ENCODE data around the gene PHF8.

PHF8 gene

GRCh38 chrX:54012830-54013500 lies 31.3 kb downstream of the PHF8 start:
- DNase-seq: no peak

- no peak for DNase-seq
Observed at GRCh38 chrX:54007682-54008081, 36.6 kb downstream of the PHF8 start.

DNA sequence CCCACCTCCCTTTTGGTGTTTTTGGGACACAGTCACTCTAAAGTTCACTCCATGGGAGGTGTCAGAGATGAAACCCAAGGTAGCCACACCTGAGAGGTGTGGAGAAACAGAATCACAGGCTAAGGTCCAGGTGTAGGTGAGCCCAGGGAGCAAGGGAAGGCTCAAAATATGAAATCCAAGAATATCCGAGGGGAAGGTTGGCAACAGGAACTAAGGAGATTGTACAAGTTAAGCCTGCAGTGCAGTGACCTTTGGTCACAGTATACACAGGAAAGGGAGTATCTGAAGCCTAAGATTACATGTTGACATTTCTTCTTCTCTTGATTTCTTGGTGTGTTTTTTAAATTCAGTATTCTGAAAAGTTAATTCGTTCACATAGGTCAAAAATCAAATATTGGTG lies 46.5 kb downstream of the PHF8 start:
- DNase-seq: no peak

- DNase-seq: no peak
Observed at GRCh38 chrX:53992589-53992988, 51.7 kb downstream of the PHF8 start.

DNA sequence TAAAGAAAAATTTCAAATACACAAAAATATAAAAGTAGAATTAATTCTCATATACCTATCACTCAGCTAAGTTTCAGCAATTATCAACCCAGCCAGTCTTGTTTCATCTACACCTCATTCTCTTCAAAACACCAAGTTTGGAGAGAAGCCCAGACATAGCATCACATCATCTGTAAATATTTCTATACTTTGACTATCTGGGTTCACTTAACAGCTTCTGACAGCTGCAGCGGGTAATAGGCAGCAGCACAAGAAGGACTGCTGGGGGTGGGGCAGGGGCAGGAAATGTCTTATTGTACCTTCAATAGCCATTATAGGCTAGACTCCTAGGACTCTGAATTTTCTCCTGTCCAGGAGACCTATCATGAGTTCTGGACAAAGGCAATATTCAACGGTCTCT lies 54.1 kb downstream of the PHF8 start:
- no peak for DNase-seq

- no peak for DNase-seq
Observed at GRCh38 chrX:53984895-53985294, 59.4 kb downstream of the PHF8 start.

- no peak for DNase-seq
Observed at GRCh38 chrX:53974529-53974928, 69.7 kb downstream of the PHF8 start.

GRCh38 chrX:53969540-53969939 lies 74.7 kb downstream of the PHF8 start:
- no peak for DNase-seq

- DNase-seq: no peak
Observed at GRCh38 chrX:53950130-53950733, 94.0 kb downstream of the PHF8 start.

- DNase-seq: no peak
Observed at GRCh38 chrX:53940180-53940579, 104.1 kb downstream of the PHF8 start.

DNA sequence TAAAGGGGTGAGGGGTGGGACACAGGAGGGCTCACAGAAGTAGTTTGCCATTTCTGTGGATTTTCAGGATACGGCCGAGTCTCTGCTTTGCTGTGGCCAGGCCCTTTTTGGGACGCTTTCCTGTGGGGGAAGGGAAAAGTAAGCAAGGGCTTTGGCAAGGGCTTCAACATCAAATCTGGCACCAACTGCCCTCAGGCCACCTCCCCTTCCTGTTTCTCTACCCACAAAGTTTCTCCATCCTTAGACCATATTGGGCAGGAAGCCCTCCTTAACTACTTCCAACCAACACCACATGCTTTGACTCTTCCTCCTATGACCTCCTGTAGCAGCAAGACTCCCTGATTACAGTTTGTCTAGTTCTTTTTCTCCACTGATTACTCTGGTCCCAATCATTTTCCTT lies 105.1 kb downstream of the PHF8 start:
- no peak for DNase-seq

DNA sequence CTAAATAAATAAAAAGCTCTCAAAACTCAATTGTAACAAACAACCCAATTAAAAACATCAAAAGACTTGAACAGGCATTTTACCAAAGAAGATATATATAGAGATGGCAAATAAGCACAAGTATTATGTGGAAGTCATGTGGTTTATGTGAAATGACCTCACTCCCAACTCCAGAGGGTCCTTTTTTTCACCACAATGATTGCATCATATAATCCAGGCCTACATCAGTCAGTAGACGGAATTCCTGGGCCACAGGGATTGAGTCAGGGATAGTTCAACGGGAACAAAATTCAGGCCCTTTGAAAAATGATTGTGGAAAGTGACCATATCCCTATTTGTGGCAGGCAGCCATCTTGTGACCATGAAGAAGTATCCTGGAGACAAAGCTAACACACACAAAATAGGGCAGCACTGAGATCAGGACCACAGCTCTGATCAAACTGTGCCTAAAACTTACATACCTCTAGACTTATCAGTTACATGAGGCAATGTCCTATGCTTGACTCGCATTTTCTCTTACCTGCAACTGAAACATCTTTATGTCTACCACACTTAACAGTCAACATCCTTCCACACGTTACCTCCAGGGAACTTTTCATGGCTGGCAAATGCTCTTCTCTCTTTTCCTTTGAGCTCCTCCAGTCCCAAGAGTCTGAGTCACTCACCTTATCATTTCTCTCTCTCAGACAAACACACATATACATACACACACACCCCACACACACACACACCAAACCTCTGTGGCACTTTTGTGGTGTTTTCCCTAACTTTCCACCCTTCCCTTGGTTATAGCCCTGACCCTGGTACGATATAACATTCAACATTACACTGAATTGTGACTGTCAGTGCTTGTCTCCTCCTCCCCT lies 113.5 kb downstream of the PHF8 start:
- DNase-seq: no peak

- no peak for DNase-seq
Observed at GRCh38 chrX:53926030-53926429, 118.2 kb downstream of the PHF8 start.

GRCh38 chrX:53918702-53919101 lies 125.6 kb downstream of the PHF8 start:
- no peak for DNase-seq

- no peak for DNase-seq
Observed at GRCh38 chrX:53900623-53901022, 143.7 kb downstream of the PHF8 start.

DNA sequence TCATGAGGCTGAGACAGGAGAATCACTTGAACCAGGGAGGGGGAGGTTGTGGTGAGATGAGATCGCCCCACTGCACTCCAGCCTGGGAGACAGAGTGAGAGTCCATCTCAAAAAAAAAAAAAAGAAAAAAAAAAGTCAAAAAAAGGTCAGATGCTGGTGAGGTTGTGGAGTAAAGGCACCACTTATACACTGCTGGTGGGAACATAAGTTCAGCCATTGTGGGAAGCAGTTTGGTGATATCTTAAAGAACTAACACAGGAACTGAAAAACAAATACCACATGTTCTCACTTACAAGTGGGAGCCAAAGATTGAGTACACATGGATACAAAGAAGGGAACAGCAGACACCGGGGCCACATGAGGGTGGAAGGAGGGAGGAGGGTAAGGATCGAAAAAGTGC lies 149.0 kb downstream of the PHF8 start:
- no peak for DNase-seq

Data from bone marrow (tissue), 2 donors.